ENCODE measurements around the gene PRMT5.

DNA sequence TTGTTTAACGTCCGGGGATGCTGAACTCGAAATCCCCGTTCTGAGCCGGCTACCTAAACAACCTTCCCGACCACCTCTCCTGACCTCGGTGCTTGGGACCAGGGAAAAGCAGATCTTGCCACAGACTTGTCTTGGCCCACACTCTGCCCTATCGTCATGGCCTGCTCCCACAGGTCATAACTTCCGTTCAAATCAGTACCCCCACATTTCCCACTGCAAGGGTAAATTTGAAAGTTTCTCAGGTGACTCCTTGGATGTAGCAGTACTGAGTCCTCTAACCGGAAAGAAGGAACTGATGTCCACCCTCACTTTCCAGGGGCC is 9.6 kb downstream of the PRMT5 start:
- TF ChIP-seq, protein P1, sequence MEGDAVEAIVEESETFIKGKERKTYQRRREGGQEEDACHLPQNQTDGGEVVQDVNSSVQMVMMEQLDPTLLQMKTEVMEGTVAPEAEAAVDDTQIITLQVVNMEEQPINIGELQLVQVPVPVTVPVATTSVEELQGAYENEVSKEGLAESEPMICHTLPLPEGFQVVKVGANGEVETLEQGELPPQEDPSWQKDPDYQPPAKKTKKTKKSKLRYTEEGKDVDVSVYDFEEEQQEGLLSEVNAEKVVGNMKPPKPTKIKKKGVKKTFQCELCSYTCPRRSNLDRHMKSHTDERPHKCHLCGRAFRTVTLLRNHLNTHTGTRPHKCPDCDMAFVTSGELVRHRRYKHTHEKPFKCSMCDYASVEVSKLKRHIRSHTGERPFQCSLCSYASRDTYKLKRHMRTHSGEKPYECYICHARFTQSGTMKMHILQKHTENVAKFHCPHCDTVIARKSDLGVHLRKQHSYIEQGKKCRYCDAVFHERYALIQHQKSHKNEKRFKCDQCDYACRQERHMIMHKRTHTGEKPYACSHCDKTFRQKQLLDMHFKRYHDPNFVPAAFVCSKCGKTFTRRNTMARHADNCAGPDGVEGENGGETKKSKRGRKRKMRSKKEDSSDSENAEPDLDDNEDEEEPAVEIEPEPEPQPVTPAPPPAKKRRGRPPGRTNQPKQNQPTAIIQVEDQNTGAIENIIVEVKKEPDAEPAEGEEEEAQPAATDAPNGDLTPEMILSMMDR (IDR thresholded peaks at IDR 0.05 in 8 of 11, conservative IDR thresholded peaks at IDR 0.05 in 3 of 11) = no peak
- no peak for TF ChIP-seq POLR2A (IDR thresholded peaks at IDR 0.05)

All from spleen (tissue), 7 donors.